ENCODE data around the gene TEAD1. TPM values are rescaled to one million over a fixed set of nuclear protein-coding genes. Genes with fewer than 3 reads are reported as not detected.
A peak's percentile ranks its signal among the peaks of the same experiment; 100 is the strongest.

TEAD1 gene
- total RNA-seq, 1 donor from 2014 or later: 51.9 TPM

GRCh38 chr11:12827929-12828812 lies 153.9 kb downstream of the TEAD1 start:
- ATAC-seq (peak; percentile 81 to 84), DNase-seq (no peak)
- Histone ChIP-seq H3K4me1 (peaks cover 28% of the 10 kb centered on the region), H3K27me3 (ENCODE audit: low read depth) (no peaks in the 10 kb centered on the region), H3K4me3 (peak overlapping the region; percentile 50), H3K36me3 (no peaks in the 10 kb centered on the region), H3K9me3 (no peaks in the 10 kb centered on the region), H3K27ac (peak overlapping the region; percentile 71)
- no peak for TF ChIP-seq CTCF (IDR thresholded peaks at IDR 0.05)
- intact Hi-C loops (cut with DNase I): no loop called here

DNA sequence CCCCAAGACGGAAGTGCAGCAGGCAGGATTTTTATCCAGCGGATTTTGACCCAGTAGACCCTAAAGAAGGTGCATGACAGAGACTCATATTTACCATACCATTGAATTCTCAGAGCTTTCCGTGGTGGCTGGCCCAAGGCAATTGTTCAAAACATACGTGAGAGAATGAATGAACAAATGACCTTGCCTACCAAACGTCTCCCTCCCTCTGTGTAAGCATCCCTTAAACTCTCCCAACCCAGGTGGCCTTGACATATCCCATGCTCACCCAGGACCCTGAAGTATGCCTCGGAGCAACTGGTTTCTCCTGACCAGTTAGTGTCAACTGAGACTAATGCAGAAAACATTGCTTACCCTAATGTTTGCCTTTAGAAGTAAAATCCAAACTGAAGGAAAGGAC lies 154.9 kb downstream of the TEAD1 start:
- H3K4me3 ChIP-seq: no peak overlapping the region

DNA sequence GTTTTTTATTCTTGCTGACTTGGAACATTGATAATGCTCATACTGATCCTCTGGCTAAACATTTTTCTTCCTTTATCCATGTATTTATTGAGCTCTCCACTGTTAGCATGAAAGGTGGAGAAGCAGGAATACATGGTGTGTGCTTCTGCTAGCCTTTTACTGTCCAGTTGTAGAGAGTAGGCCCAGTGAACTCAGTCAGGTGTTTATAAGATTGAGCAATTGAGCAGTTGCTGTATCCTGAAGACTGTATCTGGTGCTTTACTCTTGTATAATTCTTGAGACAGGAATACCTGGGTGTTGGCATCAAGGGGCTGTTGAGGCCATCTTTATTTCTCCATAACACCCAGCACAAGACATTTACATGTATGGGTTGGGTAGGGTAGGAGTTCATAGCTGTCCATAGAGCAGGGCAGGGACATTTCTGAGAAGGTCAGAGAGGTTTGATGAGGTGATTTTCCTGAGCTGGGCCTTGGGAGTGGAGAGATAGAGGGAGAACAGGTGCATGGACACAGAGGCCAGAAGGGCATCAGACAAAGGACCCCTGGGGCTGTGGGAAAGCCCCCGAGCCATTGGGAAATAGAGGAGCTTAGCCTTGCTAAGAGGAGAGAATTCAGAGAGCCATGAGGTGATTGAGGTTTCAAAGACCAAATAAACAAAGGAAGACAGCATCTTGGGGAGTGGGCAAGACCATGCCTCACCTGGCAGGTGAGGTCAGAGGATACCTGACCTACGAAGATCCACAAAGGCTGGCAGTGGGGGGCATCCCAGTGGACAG lies 155.5 kb downstream of the TEAD1 start:
- H3K27ac ChIP-seq: peak overlapping the region; percentile 19
- no peak overlapping the region for H3K4me3 ChIP-seq
- no peaks in the 10 kb centered on the region for H3K27me3 ChIP-seq (ENCODE audit: low read depth)
- DNase-seq (no peak), ATAC-seq (no peak)
- H3K9me3 ChIP-seq: no peaks in the 10 kb centered on the region
- H3K4me1 ChIP-seq: peaks cover 21% of the 10 kb centered on the region
- no peaks in the 10 kb centered on the region for H3K36me3 ChIP-seq
- TF ChIP-seq CTCF (IDR thresholded peaks at IDR 0.05): no peak
- intact Hi-C loops (cut with DNase I): no loop called here

More for the DNA sequence above, 154.9 kb downstream of the TEAD1 start:
- ATAC-seq (no peak), DNase-seq (no peak)
- peaks cover 22% of the 10 kb centered on the region for H3K4me1 ChIP-seq
- H3K9me3 ChIP-seq: no peaks in the 10 kb centered on the region
- intact Hi-C loops (cut with DNase I): no loop called here
- H3K27me3 ChIP-seq (ENCODE audit: low read depth): no peaks in the 10 kb centered on the region
- H3K36me3 ChIP-seq: no peaks in the 10 kb centered on the region
- H3K27ac ChIP-seq: peak overlapping the region; percentile 5
- no peak for TF ChIP-seq CTCF (IDR thresholded peaks at IDR 0.05)

- Histone ChIP-seq H3K27me3 (ENCODE audit: low read depth) (no peaks in the 10 kb centered on the region), H3K36me3 (no peaks in the 10 kb centered on the region), H3K27ac (no peak overlapping the region), H3K9me3 (no peaks in the 10 kb centered on the region), H3K4me3 (no peak overlapping the region), H3K4me1 (peaks cover 21% of the 10 kb centered on the region)
- DNase-seq: no peak
- intact Hi-C loops (cut with DNase I): no loop called here
- no peak for ATAC-seq
- no peak for TF ChIP-seq CTCF (IDR thresholded peaks at IDR 0.05)
These were observed 157.4 kb downstream of the TEAD1 start for GRCh38 chr11:12831471-12832202.

GRCh38 chr11:12832480-12833224 lies 158.4 kb downstream of the TEAD1 start:
- Histone ChIP-seq H3K27ac (no peak overlapping the region), H3K4me1 (peaks cover 16% of the 10 kb centered on the region), H3K27me3 (ENCODE audit: low read depth) (no peaks in the 10 kb centered on the region), H3K4me3 (no peak overlapping the region), H3K9me3 (no peaks in the 10 kb centered on the region), H3K36me3 (no peaks in the 10 kb centered on the region)
- TF ChIP-seq CTCF (IDR thresholded peaks at IDR 0.05): no peak
- no peak for DNase-seq
- intact Hi-C loops (cut with DNase I): no loop called here
- ATAC-seq: no peak
